ENCODE results near the gene CST9L. TPM values are rescaled to one million over a fixed set of nuclear protein-coding genes. Genes with fewer than 3 reads are reported as not detected.

The CST9L gene
- total RNA-seq, 2 donors from 2014 or later: not detected

- no peak for DNase-seq
- Mint-ChIP-seq H3K4me1 (no peaks in the 10 kb centered on the region), H3K36me3 (ENCODE audit: low read depth) (no peaks in the 10 kb centered on the region), H3K27ac (no peak overlapping the region), H3K4me3 (no peak overlapping the region), H3K27me3 (peaks cover 5% of the 10 kb centered on the region)
- no peak for ATAC-seq
- no peaks in the 10 kb centered on the region for H3K9me3 ChIP-seq (ENCODE audit: control insufficient read depth, low read length, poor library complexity, severe bottlenecking)
Observed at GRCh38 chr20:23530937-23531567, 37.2 kb downstream of the CST9L start.

GRCh38 chr20:23528867-23529431 lies 39.3 kb downstream of the CST9L start:
- no peaks in the 10 kb centered on the region for H3K9me3 ChIP-seq (ENCODE audit: control insufficient read depth, low read length, poor library complexity, severe bottlenecking)
- no peak overlapping the region for H3K27ac Mint-ChIP-seq
- H3K36me3 Mint-ChIP-seq (ENCODE audit: low read depth): no peaks in the 10 kb centered on the region
- H3K4me3 Mint-ChIP-seq: no peak overlapping the region
- H3K4me1 Mint-ChIP-seq: no peaks in the 10 kb centered on the region
- DNase-seq (no peak), ATAC-seq (no peak)
- peaks cover 5% of the 10 kb centered on the region for H3K27me3 Mint-ChIP-seq

GRCh38 chr20:23526850-23527249 lies 41.4 kb downstream of the CST9L start:
- ATAC-seq: no peak
- H3K4me3 Mint-ChIP-seq: no peak overlapping the region
- H3K4me1 Mint-ChIP-seq: no peaks in the 10 kb centered on the region
- DNase-seq: no peak
- H3K27me3 Mint-ChIP-seq: no peaks in the 10 kb centered on the region
- no peaks in the 10 kb centered on the region for H3K36me3 Mint-ChIP-seq (ENCODE audit: low read depth)
- no peak overlapping the region for H3K27ac Mint-ChIP-seq
- H3K9me3 ChIP-seq (ENCODE audit: control insufficient read depth, low read length, poor library complexity, severe bottlenecking): no peaks in the 10 kb centered on the region

GRCh38 chr20:23524146-23524545 lies 44.1 kb downstream of the CST9L start:
- Mint-ChIP-seq H3K4me3 (no peak overlapping the region), H3K27ac (no peak overlapping the region), H3K36me3 (ENCODE audit: low read depth) (no peaks in the 10 kb centered on the region), H3K4me1 (no peaks in the 10 kb centered on the region), H3K27me3 (peaks cover 11% of the 10 kb centered on the region)
- no peaks in the 10 kb centered on the region for H3K9me3 ChIP-seq (ENCODE audit: control insufficient read depth, low read length, poor library complexity, severe bottlenecking)
- DNase-seq (no peak), ATAC-seq (no peak)

- Mint-ChIP-seq H3K27me3 (peaks cover 26% of the 10 kb centered on the region), H3K27ac (no peak overlapping the region), H3K36me3 (ENCODE audit: low read depth) (no peaks in the 10 kb centered on the region), H3K4me1 (no peaks in the 10 kb centered on the region), H3K4me3 (no peak overlapping the region)
- ATAC-seq (no peak), DNase-seq (no peak)
- no peaks in the 10 kb centered on the region for H3K9me3 ChIP-seq (ENCODE audit: control insufficient read depth, low read length, poor library complexity, severe bottlenecking)
Observed at GRCh38 chr20:23520185-23520584, 48.1 kb downstream of the CST9L start.

GRCh38 chr20:23519556-23519955 lies 48.7 kb downstream of the CST9L start:
- Mint-ChIP-seq H3K4me3 (no peak overlapping the region), H3K27ac (no peak overlapping the region), H3K36me3 (ENCODE audit: low read depth) (no peaks in the 10 kb centered on the region), H3K4me1 (no peaks in the 10 kb centered on the region), H3K27me3 (peaks cover 29% of the 10 kb centered on the region)
- DNase-seq: no peak
- H3K9me3 ChIP-seq (ENCODE audit: control insufficient read depth, low read length, poor library complexity, severe bottlenecking): no peaks in the 10 kb centered on the region
- no peak for ATAC-seq

GRCh38 chr20:23517719-23518118 lies 50.6 kb downstream of the CST9L start:
- no peaks in the 10 kb centered on the region for H3K9me3 ChIP-seq (ENCODE audit: control insufficient read depth, low read length, poor library complexity, severe bottlenecking)
- DNase-seq: no peak
- no peak overlapping the region for H3K27ac Mint-ChIP-seq
- no peak overlapping the region for H3K4me3 Mint-ChIP-seq
- no peaks in the 10 kb centered on the region for H3K4me1 Mint-ChIP-seq
- peaks cover 31% of the 10 kb centered on the region for H3K27me3 Mint-ChIP-seq
- ATAC-seq: no peak
- H3K36me3 Mint-ChIP-seq (ENCODE audit: low read depth): no peaks in the 10 kb centered on the region

GRCh38 chr20:23515250-23515939 lies 52.9 kb downstream of the CST9L start:
- Mint-ChIP-seq H3K27ac (no peak overlapping the region), H3K4me1 (no peaks in the 10 kb centered on the region), H3K4me3 (no peak overlapping the region), H3K27me3 (peaks cover 36% of the 10 kb centered on the region), H3K36me3 (ENCODE audit: low read depth) (no peaks in the 10 kb centered on the region)
- H3K9me3 ChIP-seq (ENCODE audit: control insufficient read depth, low read length, poor library complexity, severe bottlenecking): no peaks in the 10 kb centered on the region
- ATAC-seq: no peak
- no peak for DNase-seq

- no peak overlapping the region for H3K4me3 Mint-ChIP-seq
- H3K36me3 Mint-ChIP-seq (ENCODE audit: low read depth): no peaks in the 10 kb centered on the region
Observed at GRCh38 chr20:23514848-23515247, 53.4 kb downstream of the CST9L start.

More at GRCh38 chr20:23514848-23515247, 53.4 kb downstream of the CST9L start:
- H3K27ac Mint-ChIP-seq: no peak overlapping the region
- no peak for ATAC-seq
- no peaks in the 10 kb centered on the region for H3K9me3 ChIP-seq (ENCODE audit: control insufficient read depth, low read length, poor library complexity, severe bottlenecking)
- H3K27me3 Mint-ChIP-seq: peaks cover 33% of the 10 kb centered on the region
- DNase-seq: no peak
- no peaks in the 10 kb centered on the region for H3K4me1 Mint-ChIP-seq

Other genes starting within 250 kb of the CST9L start
- 10 to 100 TPM; 77.5 to 77.6 TPM for gene NXT1, start 217.7 kb downstream of the CST9L start, total RNA-seq
- 10 to 100 TPM; 27.7 to 28.5 TPM for gene GZF1, start 206.3 kb downstream of the CST9L start, total RNA-seq
- gene NAPB, start 147.0 kb downstream of the CST9L start, total RNA-seq: 10 to 100 TPM in 1 of 2 donors, 1 to 10 TPM in 1; 8.5 to 12.3 TPM
- gene CSTL1, start 128.8 kb downstream of the CST9L start, total RNA-seq: not detected
- gene CST11, start 115.6 kb downstream of the CST9L start, total RNA-seq: not detected
- gene CST8, start 77.4 kb downstream of the CST9L start, total RNA-seq: not detected
- gene CST9, start 37.4 kb upstream of the CST9L start, total RNA-seq: not detected
- 10 to 100 TPM; 29.5 to 87.5 TPM for gene CST3, start 69.5 kb upstream of the CST9L start, total RNA-seq
- gene CST4, start 120.6 kb upstream of the CST9L start, total RNA-seq: not detected
- gene CST1, start 182.5 kb upstream of the CST9L start, total RNA-seq: not detected

All from T-helper 17 cell (primary cell).